Keratinocyte (primary cell): ENCODE data around the gene GANAB. TPM values are rescaled to one million over a fixed set of nuclear protein-coding genes. Genes with fewer than 3 reads are reported as not detected.

Source experiments
- DNase-seq: peaks from one replicate; pipeline ENCODE4 v3.0.0-alpha.2; 2011; ENCODE audit warnings: low read depth, missing footprints, low spot score
- FAIRE-seq: peaks from 2 replicates; lab custom pipeline; 2011; peaks lifted over from hg19 to GRCh38; lab: Jason Lieb, UNC
- H2AFZ ChIP-seq: 2 replicates; pipeline ENCODE4 v1.6.0; 2012; ENCODE audit warnings: low read length, control low read depth, inconsistent platforms; ENCODE audit not compliant: control insufficient read depth
- H3K27ac ChIP-seq: 2 replicates; pipeline ENCODE4 v1.5.1; 2011; ENCODE audit warnings: low read length; ENCODE audit not compliant: control insufficient read depth, insufficient read depth
- H3K27me3 ChIP-seq: 3 replicates; pipeline ENCODE4 v1.6.0; 2011; ENCODE audit warnings: low read length; ENCODE audit not compliant: control insufficient read depth, insufficient read depth; ENCODE audit errors: extremely low read depth
- H3K36me3 ChIP-seq, 2 experiments: 2 replicates in 1 of 2; 3 replicates in 1 of 2; pipeline ENCODE4 v1.5.1; 2011; ENCODE audit warnings: low read length in 2 of 2, mild to moderate bottlenecking in 1 of 2; ENCODE audit not compliant: control insufficient read depth in 2 of 2, insufficient read depth in 2 of 2; ENCODE audit errors: extremely low read depth in 1 of 2
- H3K4me1 ChIP-seq: 3 replicates; pipeline ENCODE4 v1.5.1; 2011; ENCODE audit warnings: low read length; ENCODE audit not compliant: control insufficient read depth, insufficient read depth; ENCODE audit errors: extremely low read depth
- H3K4me2 ChIP-seq: 3 replicates; pipeline ENCODE4 v1.6.0; 2011; ENCODE audit warnings: low read depth, low read length; ENCODE audit not compliant: control insufficient read depth, insufficient read depth; ENCODE audit errors: extremely low read depth
- H3K4me3 ChIP-seq, 3 experiments: fragments of 200-600 bp in 1 of 3; sonication (generic) in 1 of 3; 2 replicates in 2 of 3; 3 replicates in 1 of 3; pipeline ENCODE4 v1.5.1; 2011 to 2016; ENCODE audit warnings: low read length in 3 of 3, mild to moderate bottlenecking in 3 of 3, control low read depth in 2 of 3, inconsistent platforms in 1 of 3, low read depth in 1 of 3, mixed read lengths in 1 of 3, mixed run types in 1 of 3, moderate library complexity in 1 of 3; ENCODE audit not compliant: control insufficient read depth in 2 of 3, insufficient read depth in 2 of 3; ENCODE audit errors: extremely low read depth in 1 of 3
- H3K79me2 ChIP-seq: 2 replicates; pipeline ENCODE4 v1.6.0; 2012; ENCODE audit warnings: low read length; ENCODE audit not compliant: control insufficient read depth, insufficient read depth
- H3K9ac ChIP-seq: 3 replicates; pipeline ENCODE4 v1.6.0; 2011; ENCODE audit warnings: low read length; ENCODE audit not compliant: control insufficient read depth, insufficient read depth; ENCODE audit errors: extremely low read depth
- H3K9me1 ChIP-seq: 3 replicates; pipeline ENCODE4 v1.6.0; 2011; ENCODE audit warnings: low read length; ENCODE audit not compliant: control insufficient read depth, insufficient read depth; ENCODE audit errors: extremely low read depth
- H3K9me3 ChIP-seq: 2 replicates; pipeline ENCODE4 v1.5.1; 2012; ENCODE audit warnings: low read depth, low read length; ENCODE audit not compliant: control insufficient read depth
- H4K20me1 ChIP-seq: 3 replicates; pipeline ENCODE4 v1.6.0; 2011; ENCODE audit warnings: low read length; ENCODE audit not compliant: control insufficient read depth, insufficient read depth; ENCODE audit errors: extremely low read depth
- CTCF ChIP-seq, 3 experiments: IDR thresholded peaks in 1 of 3; conservative IDR thresholded peaks in 1 of 3; optimal IDR thresholded peaks in 1 of 3; 2 replicates in 2 of 3; 3 replicates in 1 of 3; pipeline versions ENCODE3 to v1.5.1; 2011; ENCODE audit warnings: low read length in 3 of 3, mild to moderate bottlenecking in 3 of 3, moderate library complexity in 2 of 3, control low read depth in 1 of 3, inconsistent platforms in 1 of 3; ENCODE audit not compliant: insufficient read depth in 2 of 3; ENCODE audit errors: extremely low read depth in 1 of 3
- EZH2 ChIP-seq: IDR thresholded peaks from one replicate; pipeline ENCODE4 v1.6.1; 2012; ENCODE audit warnings: inconsistent platforms, mild to moderate bottlenecking, low read length, moderate library complexity
- dilution Hi-C: fragments of 300-500 bp; cut with MboI; formaldehyde crosslinking; loops from one replicate; pipeline ENCODE4 v1.7.0; 2020; ENCODE audit warnings: low sequenced_read_pairs; ENCODE audit not compliant: extremely low pct_ligation_motif_present
- polyA plus RNA-seq, 5 experiments: library from polyadenylated mRNA; depleted of rRNA in 3 of 5; stranded (reverse) in 3 of 5; stranded (forward) in 1 of 5; unstranded in 1 of 5; fragments of >200 nt; gene quantifications; 1 replicate in 1 of 5; 2 replicates in 3 of 5; 3 replicates in 1 of 5; pipeline versions ENCODE4 v1.2.1 to v1.2.3, GENCODE V29; 2011 to 2012; ENCODE audit warnings: missing spikeins in 2 of 5, low read depth in 1 of 5, low replicate concordance in 1 of 5

The GANAB gene
- polyA plus RNA-seq, 1 donor (not counting 4 experiments of a cell fraction or from before 2014, with no cell fraction given): 153 TPM

- no peak for DNase-seq
- Histone ChIP-seq H3K27ac (peak overlapping the region; percentile 63), H4K20me1 (peaks cover 2% of the 10 kb centered on the region), H3K9me3 (no peaks in the 10 kb centered on the region), H3K4me1 (peaks cover 14% of the 10 kb centered on the region), H3K79me2 (peaks cover 28% of the 10 kb centered on the region), H3K36me3 (peaks cover 36 to 48% of the 10 kb centered on the region in 2 experiments), H3K9ac (peak overlapping the region; percentile 94), H2AFZ (peak overlapping the region; percentile 80), H3K27me3 (no peaks in the 10 kb centered on the region), H3K4me2 (peak overlapping the region; percentile 84), H3K4me3 (peak overlapping the region; percentile 61 to 91 (median 70)), H3K9me1 (no peaks in the 10 kb centered on the region)
- no peak for FAIRE-seq
- dilution Hi-C loops: no loop called here
- no peak for TF ChIP-seq CTCF (optimal IDR thresholded peaks at IDR 0.05 in 1 of 3, IDR thresholded peaks at IDR 0.05 in 1 of 3, conservative IDR thresholded peaks at IDR 0.05 in 1 of 3; ENCODE audit: extremely low read depth in 1 of 3, insufficient read depth in 2 of 3, low read length in 3 of 3)
- TF ChIP-seq EZH2: no peak
Measured at GRCh38 chr11:62592146-62592815, 54.1 kb downstream of the GANAB start.

GRCh38 chr11:62591448-62592145 is 54.8 kb downstream of the GANAB start, which contains the start of gene TUT1:
Gene TUT1 (minus strand): TSS chr11:62591523. CDS start chr11:62591485, 38 bp downstream.
- Histone ChIP-seq H3K9me1 (no peaks in the 10 kb centered on the region), H3K9me3 (no peaks in the 10 kb centered on the region), H3K4me2 (peak within 1 kb of the TSS; percentile 84), H3K4me3 (peak within 1 kb of the TSS; percentile 61 to 91 (median 91)), H2AFZ (peak within 1 kb of the TSS; percentile 87), H4K20me1 (peaks cover 2% of the 10 kb centered on the region), H3K36me3 (peaks cover 32 to 43% of the 10 kb centered on the region in 2 experiments), H3K79me2 (peaks cover 23% of the 10 kb centered on the region), H3K4me1 (peaks cover 14% of the 10 kb centered on the region), H3K27ac (peak within 1 kb of the TSS; percentile 91), H3K27me3 (no peaks in the 10 kb centered on the region), H3K9ac (peak within 1 kb of the TSS; percentile 94)
- DNase-seq (peak; percentile 97), FAIRE-seq (peak; percentile 74)
- dilution Hi-C loops: no loop called here
- TF ChIP-seq EZH2 (no peak), CTCF (optimal IDR thresholded peaks at IDR 0.05 in 1 of 3, IDR thresholded peaks at IDR 0.05 in 1 of 3, conservative IDR thresholded peaks at IDR 0.05 in 1 of 3; ENCODE audit: extremely low read depth in 1 of 3, insufficient read depth in 2 of 3, low read length in 3 of 3) (peak in 1 of 3 experiments; percentile 14)
